HG03060 (cell line): ENCODE results near the gene IL17RB.

Experiments used
- ATAC-seq: cut with Tn5 transposase; IDR thresholded peaks from one replicate; pipeline ENCODE4 v1.9.1; 2021; ENCODE audit warnings: low read depth, moderate number of reproducible peaks; ENCODE audit not compliant: unreplicated experiment

IL17RB gene, protein sequence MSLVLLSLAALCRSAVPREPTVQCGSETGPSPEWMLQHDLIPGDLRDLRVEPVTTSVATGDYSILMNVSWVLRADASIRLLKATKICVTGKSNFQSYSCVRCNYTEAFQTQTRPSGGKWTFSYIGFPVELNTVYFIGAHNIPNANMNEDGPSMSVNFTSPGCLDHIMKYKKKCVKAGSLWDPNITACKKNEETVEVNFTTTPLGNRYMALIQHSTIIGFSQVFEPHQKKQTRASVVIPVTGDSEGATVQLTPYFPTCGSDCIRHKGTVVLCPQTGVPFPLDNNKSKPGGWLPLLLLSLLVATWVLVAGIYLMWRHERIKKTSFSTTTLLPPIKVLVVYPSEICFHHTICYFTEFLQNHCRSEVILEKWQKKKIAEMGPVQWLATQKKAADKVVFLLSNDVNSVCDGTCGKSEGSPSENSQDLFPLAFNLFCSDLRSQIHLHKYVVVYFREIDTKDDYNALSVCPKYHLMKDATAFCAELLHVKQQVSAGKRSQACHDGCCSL

DNA sequence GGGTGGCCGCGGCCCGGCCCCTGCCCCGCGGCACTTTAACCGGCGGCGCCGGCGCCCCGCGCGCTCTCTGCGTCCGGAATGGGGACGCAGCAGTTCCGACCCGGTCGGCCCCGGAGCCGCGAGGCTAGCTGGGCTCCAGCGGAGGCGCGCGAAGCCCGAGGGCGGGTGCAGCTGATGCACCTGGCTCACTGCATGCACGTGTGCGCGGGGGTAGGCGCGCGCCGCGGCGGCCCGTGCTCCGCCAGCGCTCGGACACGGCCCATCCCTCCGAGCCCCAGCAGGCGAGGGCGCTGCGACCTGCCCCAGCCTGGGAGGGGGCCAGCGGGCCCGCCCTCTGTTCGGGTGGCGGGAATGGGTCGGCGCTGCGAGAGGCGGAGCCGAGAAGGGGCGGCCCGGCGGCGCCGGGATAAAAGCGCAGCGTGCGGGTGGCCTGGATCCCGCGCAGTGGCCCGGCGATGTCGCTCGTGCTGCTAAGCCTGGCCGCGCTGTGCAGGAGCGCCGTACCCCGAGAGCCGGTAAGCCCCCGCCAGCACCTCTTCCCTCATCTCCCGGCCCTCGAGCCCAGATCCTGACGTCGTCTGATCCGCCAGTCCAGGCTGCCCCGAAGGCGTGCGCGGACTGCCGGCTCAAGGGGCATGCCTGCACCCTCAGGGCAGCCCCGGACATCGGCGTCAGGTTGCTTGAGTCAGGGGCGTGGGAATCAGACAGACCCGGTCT is at the start of gene IL17RB, which contains the start of gene CHDH:
IL17RB (plus strand) TSS at position 435 of the 717 bp plus-strand sequence; CDS start at position 456, 21 bp downstream.
CHDH (minus strand) TSS at position 286 of the 717 bp plus-strand sequence. CDS start 22,411 bp downstream, outside the sequence.
- no peak for ATAC-seq

DNA sequence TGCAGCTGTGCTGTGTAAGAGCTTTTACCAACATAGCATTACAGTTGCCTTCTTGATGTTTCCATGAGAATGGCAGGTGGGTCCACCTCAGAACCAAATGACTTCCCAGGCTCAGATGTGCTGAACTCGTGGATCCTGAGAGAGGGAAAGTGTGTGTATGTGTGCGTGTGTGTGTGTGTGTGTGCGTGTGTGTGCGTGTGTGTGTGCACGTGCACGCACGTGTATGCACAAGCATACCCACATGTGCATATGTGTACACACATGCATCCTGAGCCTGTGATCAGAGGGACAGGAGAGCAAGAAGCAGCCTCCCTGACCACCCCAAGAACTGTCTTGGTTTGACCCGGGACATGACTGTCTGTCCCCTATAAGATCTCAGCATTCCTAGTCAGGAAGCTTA is 48.2 kb upstream of the IL17RB start:
- ATAC-seq: no peak

DNA sequence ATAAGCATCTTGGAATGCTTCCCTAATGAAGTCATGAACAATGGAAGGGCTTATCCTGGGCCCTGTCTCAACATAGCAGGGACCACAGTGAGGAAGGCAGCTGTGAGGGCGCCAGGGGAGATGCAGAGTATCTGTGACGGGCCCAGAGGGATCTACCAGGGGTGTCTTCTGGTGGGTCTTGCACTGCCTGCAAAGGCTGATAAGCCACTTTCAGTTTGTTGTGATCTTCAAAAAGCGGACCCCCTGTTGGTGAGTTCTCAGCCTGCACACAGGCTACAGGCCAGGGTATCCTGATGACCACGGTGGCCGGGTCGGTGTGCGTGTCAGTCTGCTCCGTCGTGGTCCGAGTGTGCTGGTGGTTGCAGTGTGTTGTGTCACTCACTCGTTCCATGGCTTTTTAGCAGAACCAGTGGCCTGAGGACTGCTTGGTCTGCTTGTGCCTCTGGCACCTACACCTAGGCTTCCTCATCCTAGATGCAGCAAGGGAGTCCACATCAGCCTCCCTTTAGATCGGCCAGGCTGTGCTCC is 47.0 kb upstream of the IL17RB start:
- ATAC-seq: no peak

DNA sequence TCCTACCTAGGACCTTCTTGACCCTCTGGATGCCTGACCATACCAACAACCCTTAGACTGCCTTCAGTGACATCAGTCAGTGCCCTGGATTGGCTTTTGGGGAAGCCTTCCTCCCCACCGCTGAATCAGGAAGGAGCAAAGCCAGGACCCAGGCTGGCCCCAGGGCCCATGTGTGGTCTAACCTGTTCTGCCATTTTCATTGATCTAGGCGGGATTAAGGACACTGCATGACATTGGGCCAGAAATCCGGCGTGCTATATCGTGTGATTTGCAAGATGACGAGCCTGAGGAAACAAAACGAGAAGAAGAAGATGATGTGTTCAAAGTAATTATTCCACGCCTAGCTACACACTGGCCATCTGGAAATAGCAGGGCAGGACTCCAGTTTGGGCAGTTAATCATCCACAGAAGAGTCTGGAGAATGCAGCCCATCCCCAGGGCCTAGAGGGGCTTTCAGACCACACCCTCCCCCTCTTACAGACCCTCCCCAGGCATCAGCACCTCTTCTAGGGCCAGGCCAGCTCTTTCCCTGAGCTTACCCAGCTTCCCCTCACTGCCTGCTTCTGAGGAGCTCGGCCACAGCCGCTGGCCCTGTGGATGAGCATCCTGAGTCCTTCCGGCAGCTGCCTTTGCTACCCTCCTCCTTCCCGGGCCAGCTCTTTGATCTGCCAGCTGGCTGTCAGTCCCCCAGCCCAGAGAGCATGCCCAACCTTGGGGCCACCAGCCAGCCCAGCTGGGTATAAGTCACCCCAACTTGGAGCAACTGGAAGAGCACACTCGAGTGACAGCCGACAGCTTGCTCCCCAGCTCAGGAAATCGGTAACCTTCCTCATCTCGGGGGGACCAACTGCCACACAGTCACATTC is 46.1 kb upstream of the IL17RB start:
- ATAC-seq: no peak

DNA sequence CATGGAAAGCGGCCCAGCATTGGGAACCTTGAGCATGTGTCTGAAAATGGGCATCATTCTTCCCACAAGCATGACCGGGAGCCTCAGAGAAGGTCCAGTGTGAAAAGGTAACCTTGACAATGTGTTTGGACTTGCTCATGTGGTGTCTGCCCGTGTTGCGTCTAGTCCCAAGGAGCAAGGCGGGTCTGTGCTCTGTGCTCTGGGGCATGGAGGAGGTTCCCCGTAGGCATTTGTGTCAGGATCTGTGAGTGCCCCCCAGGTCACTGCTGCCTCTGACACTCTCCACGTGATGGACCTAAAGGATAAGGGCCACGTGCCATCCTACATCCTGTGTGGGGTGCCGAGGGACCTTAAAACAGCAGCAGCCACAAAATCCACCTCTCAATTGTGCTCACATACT is 45.0 kb upstream of the IL17RB start:
- no peak for ATAC-seq

DNA sequence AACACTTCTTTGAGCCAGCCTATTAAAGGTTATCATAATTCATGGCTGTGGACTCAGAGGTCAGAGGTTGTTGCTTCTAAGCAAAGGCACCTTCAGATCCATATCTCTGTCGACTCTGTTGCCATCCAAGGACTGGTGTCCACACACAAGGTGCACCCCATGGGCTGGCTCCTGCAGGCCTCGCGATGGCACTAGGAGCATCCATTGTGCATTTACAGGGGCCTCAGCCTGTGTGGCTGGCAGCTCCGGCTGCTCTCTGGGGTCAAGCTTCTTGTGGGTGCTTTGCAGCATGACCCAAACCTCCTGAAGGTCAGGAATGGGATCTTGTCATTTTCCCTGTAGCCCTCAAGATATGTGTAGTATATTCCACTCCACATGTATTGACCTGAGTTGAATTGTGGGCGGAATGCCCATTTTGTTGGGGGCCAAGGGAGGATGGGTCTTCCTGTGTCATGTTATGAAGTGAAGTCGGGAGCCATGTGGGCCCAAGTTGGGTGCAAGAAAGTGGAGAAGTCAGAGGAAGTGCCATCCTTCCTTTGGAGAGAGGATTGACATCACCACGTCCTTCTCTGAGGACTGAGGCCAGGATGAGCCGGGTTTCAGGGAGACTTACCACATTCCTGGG is 44.0 kb upstream of the IL17RB start:
- no peak for ATAC-seq

DNA sequence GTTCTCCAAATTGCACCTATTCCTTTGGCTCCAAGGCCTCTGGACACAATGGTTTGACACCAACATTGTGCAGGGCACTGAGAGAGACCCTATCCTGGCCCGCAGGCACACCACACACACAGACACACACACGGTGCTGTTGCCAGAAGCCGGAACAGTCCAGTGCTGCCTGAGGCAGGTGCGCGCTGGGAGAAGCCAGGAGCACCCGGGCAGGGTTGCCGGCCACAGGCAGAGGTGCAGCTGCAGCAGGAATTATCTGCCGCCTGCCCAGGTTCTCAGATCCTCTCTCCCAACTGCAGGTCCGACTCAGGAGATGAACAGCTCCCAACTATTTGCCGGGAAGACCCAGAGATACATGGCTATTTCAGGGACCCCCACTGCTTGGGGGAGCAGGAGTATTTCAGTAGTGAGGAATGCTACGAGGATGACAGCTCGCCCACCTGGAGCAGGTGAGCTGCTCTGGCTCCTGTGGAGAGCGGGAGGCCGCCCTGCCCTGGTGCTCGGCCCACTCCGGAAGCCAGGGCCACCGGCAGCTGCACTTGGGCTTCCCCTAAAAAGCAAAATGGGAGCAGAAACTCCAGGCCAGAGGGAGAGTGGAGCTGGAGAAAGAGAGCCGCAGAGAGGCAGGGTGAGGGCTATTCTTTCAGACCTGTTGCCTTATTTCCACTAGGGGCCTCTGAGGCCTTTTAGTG is 43.1 kb upstream of the IL17RB start:
- ATAC-seq: no peak

DNA sequence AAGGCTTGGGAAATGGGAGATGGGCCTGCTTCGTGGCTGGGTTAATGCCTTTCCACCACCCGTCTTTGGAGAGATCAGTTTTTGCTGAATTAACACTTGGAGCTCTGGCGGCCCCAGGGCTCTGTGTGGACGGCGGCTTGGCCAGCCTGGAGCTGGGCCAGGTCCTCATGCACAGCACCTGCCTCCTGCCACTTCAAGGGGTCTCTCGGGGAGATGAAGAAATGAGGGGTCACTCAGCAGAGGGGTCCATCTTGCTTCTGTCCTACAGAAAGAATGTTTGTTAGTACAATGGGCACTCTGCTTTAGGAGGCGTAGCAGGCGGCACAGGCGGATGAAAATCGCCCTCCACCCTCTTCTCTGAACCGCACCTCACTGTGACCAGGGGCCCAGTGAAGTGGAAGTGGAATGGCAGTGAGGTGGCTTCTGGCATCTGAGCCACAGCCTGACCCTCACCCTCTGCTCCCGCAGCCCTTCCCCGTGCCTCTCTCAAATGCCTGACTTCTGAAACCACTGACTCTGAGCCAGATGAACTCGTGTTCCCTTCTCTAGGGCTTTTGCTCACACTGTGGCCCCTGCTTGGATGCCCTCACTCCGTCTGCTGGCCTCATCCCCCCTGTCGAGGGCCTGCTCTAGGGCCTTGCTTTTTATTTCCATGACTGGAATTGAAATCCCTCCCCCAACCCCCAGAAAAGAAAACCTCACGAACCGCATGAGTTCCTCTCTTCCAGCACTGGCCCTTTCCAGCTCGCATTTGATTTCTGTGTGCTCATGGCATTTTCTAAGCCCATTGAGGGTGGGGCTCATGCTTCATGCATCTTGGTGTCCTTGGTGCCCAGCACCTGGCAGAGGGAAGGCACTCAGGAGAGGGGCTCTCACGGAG is 42.3 kb upstream of the IL17RB start:
- ATAC-seq: no peak

DNA sequence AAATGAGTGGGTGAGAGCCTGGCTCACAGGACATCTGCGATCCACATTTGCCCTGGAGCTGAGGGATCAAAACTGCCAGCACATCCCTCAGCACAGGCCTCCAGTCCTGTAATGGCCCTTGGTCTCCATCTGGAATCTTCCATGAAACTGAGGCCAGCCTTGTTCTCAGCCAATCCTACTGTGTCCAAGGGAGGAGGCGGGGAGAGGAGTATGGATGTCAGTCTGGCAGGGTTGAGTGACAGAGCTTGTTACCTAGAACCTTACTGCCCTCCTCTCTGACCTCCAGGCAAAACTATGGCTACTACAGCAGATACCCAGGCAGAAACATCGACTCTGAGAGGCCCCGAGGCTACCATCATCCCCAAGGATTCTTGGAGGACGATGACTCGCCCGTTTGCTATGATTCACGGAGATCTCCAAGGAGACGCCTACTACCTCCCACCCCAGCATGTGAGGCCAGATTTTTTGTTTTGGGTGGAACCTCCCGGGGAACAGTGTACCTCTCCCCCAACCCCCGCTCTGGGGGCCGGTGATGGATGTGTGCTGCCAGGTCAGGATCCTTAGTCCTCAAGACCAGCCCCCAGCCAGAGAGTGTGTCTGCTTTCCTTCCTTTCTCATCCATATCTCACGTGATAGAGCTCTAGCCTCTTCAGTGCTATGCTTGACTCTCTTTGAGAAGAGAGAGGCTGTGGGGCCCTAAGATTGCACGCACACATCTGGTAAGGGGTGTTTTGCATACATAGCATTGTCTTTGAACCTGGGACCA is 41.5 kb upstream of the IL17RB start:
- peak; percentile 53 for ATAC-seq

DNA sequence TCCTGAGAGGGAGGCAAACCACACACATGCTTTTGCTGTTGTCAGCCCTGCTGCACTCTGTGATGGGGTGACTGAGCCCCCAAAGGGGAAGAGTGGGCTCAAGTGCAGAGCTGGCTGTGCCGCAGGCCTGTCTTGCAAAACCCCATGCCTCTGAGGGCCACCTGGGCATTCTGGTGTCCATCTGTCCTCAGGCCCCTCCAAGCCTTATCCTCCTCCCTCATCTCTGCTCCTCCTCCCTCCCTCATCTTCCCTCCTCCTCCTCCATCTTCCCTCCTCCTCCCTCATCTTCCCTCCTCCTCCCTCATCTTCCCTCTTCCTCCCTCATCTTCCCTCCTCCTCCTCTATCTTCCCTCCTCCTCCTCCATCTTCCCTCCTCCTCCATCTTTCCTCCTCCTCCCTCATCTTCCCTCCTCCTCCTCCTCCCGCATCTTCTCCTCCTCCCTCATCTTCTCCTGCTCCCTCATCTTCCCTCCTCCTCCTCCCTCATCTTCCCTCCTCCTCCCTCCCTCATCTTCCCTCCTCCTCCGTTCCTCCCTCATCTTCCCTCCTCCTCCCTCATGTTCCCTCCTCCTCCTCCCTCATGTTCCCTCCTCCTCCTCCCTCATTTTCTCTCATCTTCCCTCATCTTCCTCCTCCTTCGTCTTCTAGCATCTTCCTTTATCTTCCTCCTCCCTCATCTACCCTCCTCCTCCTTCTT is 40.8 kb upstream of the IL17RB start:
- ATAC-seq: no peak

DNA sequence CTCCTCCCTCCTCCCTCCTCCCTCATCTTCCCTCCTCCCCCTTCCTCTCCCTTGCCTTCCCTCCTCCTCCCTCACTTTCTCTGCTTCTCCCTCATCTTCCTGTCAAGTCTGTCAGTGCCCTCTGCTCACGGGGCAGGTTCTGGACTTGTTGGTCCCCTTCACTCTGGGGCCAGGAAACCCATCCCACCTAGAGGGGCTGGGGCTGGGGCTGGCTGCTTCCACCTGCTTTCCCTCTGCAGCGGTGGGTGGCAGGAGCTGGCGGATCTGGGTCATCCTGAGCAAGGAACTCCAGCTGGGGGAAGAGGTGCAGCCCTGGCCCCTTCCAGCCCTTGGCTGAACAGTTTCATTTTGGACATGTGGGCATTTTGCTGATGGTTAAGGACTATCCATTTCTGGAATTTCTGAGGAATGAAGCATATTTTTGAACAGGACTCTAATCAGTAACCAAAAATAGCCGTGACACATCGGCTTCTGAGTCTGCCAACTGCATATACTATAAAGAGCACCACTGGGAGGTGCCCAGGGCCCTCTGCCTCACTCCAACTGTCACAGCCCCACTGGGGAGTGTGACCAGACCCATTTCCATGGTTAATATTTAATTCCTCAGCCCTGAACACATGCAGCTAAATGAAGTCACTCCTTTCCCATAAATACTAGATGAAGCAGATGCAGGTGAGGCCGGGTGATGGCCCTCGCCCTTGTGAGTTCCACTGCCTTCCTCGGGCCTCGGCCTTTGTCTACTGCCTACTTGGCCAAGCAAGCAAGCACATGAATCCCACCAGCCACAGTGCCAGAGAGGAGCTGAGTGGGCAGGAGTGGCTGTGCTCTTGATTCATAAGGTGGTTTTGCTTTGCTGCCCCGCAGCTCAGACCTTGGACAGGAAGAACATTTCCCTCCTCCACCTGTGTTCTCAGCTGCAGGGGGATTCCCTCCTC is 39.9 kb upstream of the IL17RB start:
- ATAC-seq: no peak

DNA sequence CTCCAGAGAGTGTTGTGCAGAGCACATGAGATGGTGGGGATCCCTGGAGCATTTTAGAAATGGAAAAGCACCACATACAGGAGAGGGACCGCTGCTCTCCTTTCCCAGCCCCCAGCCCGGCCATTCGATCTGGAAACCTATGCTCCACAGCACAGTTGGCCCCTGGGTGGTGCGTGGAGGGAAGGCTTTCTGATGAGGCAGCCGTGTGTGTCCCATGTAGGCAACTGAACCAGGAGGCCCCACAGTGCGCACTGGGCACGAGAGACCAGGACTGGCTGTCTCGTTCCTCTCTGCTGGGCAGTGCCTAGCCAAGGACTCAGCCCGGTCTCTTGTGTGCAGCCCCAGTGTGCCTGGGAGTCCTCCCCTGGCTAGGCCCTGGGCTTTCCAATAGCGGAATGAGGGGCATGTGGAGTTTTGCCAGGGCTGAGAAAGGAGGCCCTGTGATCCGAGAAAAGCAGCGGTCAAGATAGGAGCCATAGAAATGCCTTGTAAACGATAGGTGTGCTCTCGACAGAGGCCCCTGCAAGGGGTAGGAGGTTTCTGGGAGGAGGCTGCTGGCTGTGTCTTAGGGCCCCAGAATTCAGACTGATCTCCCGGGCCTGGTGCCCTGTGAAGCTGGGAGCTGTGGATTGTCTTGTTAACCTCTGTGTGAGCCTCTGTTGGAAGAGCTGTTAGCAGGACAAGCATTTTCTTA is 39.1 kb upstream of the IL17RB start:
- ATAC-seq: no peak

DNA sequence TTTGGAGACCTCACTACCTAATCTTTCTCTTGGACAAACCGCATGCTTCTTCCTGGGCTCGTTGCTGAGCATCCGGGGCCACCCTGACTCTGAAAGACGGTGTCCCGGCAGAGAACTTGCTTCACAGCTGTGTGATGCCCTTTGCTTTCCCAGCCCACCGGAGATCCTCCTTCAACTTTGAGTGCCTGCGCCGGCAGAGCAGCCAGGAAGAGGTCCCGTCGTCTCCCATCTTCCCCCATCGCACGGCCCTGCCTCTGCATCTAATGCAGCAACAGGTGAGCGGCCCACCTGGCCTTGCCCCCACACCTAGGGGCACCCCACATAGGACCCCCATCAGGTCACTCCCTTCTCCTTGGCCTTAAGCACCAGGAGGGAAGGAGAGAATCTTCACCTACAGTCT is 37.9 kb upstream of the IL17RB start:
- no peak for ATAC-seq

DNA sequence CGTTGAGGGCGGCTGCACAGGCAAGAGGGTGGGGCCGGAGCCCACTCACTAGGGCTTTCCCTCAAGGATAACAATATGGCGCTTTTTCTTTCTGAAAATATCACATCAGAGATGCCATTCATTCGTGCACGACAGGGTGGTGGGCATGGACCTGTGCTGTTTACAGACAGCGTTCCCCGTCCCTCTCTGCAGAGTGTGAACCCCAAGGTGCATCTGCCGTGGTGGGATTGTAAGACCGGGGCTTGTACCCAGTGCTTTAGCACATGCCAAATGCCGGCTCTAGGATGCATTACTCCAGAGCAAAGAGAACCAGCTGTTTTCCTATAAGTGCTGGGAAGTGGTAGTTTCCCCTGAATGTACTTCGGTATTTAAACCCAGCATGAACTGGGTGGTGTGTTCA is 37.1 kb upstream of the IL17RB start:
- no peak for ATAC-seq

DNA sequence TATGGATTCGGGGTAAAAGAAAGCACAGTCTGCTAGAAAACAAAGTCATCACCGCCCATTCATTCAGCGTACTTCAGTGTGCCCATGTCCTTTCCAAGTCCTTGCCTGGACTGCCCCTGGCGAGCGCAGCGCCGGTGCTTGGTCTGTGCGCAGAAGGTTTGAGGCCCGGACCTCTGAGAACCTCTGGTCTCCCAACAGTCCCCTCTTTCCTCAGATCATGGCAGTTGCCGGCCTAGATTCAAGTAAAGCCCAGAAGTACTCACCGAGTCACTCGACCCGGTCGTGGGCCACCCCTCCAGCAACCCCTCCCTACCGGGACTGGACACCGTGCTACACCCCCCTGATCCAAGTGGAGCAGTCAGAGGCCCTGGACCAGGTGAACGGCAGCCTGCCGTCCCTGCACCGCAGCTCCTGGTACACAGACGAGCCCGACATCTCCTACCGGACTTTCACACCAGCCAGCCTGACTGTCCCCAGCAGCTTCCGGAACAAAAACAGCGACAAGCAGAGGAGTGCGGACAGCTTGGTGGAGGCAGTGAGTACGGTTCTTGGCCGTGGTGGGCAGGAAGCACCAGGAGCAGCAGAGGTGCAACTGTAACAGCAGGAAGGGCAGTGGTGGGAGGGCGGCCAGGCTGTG is 36.5 kb upstream of the IL17RB start:
- ATAC-seq: no peak
